H9 (cell line): ENCODE data around the gene MCM8. TPM values are rescaled to one million over a fixed set of nuclear protein-coding genes. Genes with fewer than 3 reads are reported as not detected.

Experiments used
- DNase-seq: peaks from one replicate; pipeline ENCODE4 v3.0.0-alpha.2; 2017
- H2AFZ ChIP-seq: one replicate; pipeline ENCODE4 v1.6.1; 2013; ENCODE audit warnings: mild to moderate bottlenecking, low read length, control low read depth, moderate library complexity
- H2AK5ac ChIP-seq: 2 replicates; pipeline ENCODE4 v1.6.1; 2013; ENCODE audit warnings: low read length, control low read depth, mixed read lengths; ENCODE audit not compliant: insufficient read length
- H2BK120ac ChIP-seq: one replicate; pipeline ENCODE4 v1.6.1; 2013; ENCODE audit warnings: low read depth, mild to moderate bottlenecking, low read length, control low read depth, inconsistent platforms; ENCODE audit not compliant: poor library complexity, severe bottlenecking
- H2BK12ac ChIP-seq: 2 replicates; pipeline ENCODE4 v1.6.1; 2013; ENCODE audit warnings: low read length, control low read depth, mixed read lengths, low read depth; ENCODE audit not compliant: insufficient read length
- H2BK15ac ChIP-seq: 2 replicates; pipeline ENCODE4 v1.6.1; 2013; ENCODE audit warnings: low read depth, low read length, control low read depth
- H2BK20ac ChIP-seq: one replicate; pipeline ENCODE4 v1.6.1; 2013; ENCODE audit warnings: low read depth, mild to moderate bottlenecking, low read length, control low read depth, inconsistent platforms; ENCODE audit not compliant: poor library complexity, severe bottlenecking
- H2BK5ac ChIP-seq: 2 replicates; pipeline ENCODE4 v1.6.1; 2013; ENCODE audit warnings: low read length, control low read depth, mixed read lengths; ENCODE audit not compliant: insufficient read length
- H3K14ac ChIP-seq: 2 replicates; pipeline ENCODE4 v1.6.1; 2013; ENCODE audit warnings: low read length, control low read depth; ENCODE audit not compliant: insufficient read depth
- H3K18ac ChIP-seq: 2 replicates; pipeline ENCODE4 v1.6.1; 2013; ENCODE audit warnings: low read depth, mild to moderate bottlenecking, mixed read lengths, low read length, control low read depth; ENCODE audit not compliant: insufficient read length
- H3K23ac ChIP-seq: 2 replicates; pipeline ENCODE4 v1.6.1; 2013; ENCODE audit warnings: low read length, control low read depth, mixed read lengths, low read depth; ENCODE audit not compliant: insufficient read length
- H3K23me2 ChIP-seq: 2 replicates; pipeline ENCODE4 v1.6.1; 2013; ENCODE audit warnings: low read depth, mild to moderate bottlenecking, mixed read lengths, low read length, control low read depth; ENCODE audit not compliant: insufficient read length, poor library complexity, severe bottlenecking
- H3K27ac ChIP-seq: 2 replicates; pipeline ENCODE4 v1.5.1; 2013; ENCODE audit warnings: low read length, control low read depth, mixed read lengths, low read depth; ENCODE audit not compliant: insufficient read length
- H3K27me3 ChIP-seq: 2 replicates; pipeline ENCODE4 v1.6.1; 2013; ENCODE audit warnings: low read length, control low read depth, inconsistent platforms; ENCODE audit not compliant: insufficient read depth
- H3K4ac ChIP-seq: 2 replicates; pipeline ENCODE4 v1.6.1; 2013; ENCODE audit warnings: low read depth, mild to moderate bottlenecking, control low read depth, inconsistent platforms, low read length, moderate library complexity
- H3K4me1 ChIP-seq: 2 replicates; pipeline ENCODE4 v1.6.1; 2013; ENCODE audit warnings: low read length, control low read depth, inconsistent platforms; ENCODE audit not compliant: insufficient read depth
- H3K4me2 ChIP-seq: 2 replicates; pipeline ENCODE4 v1.6.1; 2013; ENCODE audit warnings: low read length, control low read depth, mixed read lengths; ENCODE audit not compliant: insufficient read length, insufficient read depth
- H3K56ac ChIP-seq: 2 replicates; pipeline ENCODE4 v1.6.1; 2013; ENCODE audit warnings: low read depth, mild to moderate bottlenecking, mixed read lengths, low read length, control low read depth; ENCODE audit not compliant: insufficient read length
- H3K79me1 ChIP-seq: 2 replicates; pipeline ENCODE4 v1.6.1; 2013; ENCODE audit warnings: low read depth, mild to moderate bottlenecking, moderate library complexity, low read length, control low read depth, inconsistent platforms; ENCODE audit not compliant: insufficient read depth, poor library complexity, severe bottlenecking
- H3K79me2 ChIP-seq: 2 replicates; pipeline ENCODE4 v1.6.1; 2013; ENCODE audit warnings: low read length, control low read depth, inconsistent platforms; ENCODE audit not compliant: insufficient read depth
- H3K9ac ChIP-seq: 2 replicates; pipeline ENCODE4 v1.6.1; 2013; ENCODE audit warnings: low read length, control low read depth, mixed read lengths; ENCODE audit not compliant: insufficient read length; ENCODE audit errors: extremely low read depth
- H3K9me3 ChIP-seq: one replicate; pipeline ENCODE4 v1.6.1; 2013; ENCODE audit warnings: low read depth, low read length, inconsistent platforms; ENCODE audit not compliant: control insufficient read depth
- H3T11ph ChIP-seq: one replicate; pipeline ENCODE4 v1.6.1; 2013; ENCODE audit warnings: mild to moderate bottlenecking, low read length, control low read depth, inconsistent platforms
- H4K20me1 ChIP-seq: one replicate; pipeline ENCODE4 v1.6.1; 2013; ENCODE audit not compliant: control insufficient read depth, insufficient read length, insufficient read depth
- H4K5ac ChIP-seq: 2 replicates; pipeline ENCODE4 v1.6.1; 2013; ENCODE audit warnings: low read depth, mild to moderate bottlenecking, mixed read lengths, low read length, control low read depth; ENCODE audit not compliant: insufficient read length
- H4K8ac ChIP-seq: replicated peaks from 2 replicates; pipeline ENCODE4 v1.6.1; 2013; ENCODE audit warnings: low read length, control low read depth, mixed read lengths, low read depth; ENCODE audit not compliant: insufficient read length
- H4K91ac ChIP-seq: 2 replicates; pipeline ENCODE4 v1.6.1; 2013; ENCODE audit warnings: low read depth, mild to moderate bottlenecking, moderate library complexity, mixed read lengths, low read length, control low read depth; ENCODE audit not compliant: insufficient read length
- H3K27ac Mint-ChIP-seq, 3 experiments: 2 replicates in 2 of 3; 3 replicates in 1 of 3; pipeline ENCODE4 v1.8.0; 2020 to 2021; ENCODE audit warnings: mixed read lengths in 3 of 3, mild to moderate bottlenecking in 1 of 3, moderate library complexity in 1 of 3
- H3K27me3 Mint-ChIP-seq: 2 replicates; pipeline ENCODE4 v1.8.0; 2021; ENCODE audit warnings: low read depth, mild to moderate bottlenecking, moderate library complexity, mixed read lengths
- H3K36me3 Mint-ChIP-seq, 3 experiments: 2 replicates in 2 of 3; 3 replicates in 1 of 3; pipeline ENCODE4 v1.8.0; 2020 to 2021; ENCODE audit warnings: low read depth in 3 of 3, mixed read lengths in 3 of 3; ENCODE audit not compliant: insufficient read depth in 1 of 3
- H3K4me1 Mint-ChIP-seq, 2 experiments: 2 replicates each; pipeline ENCODE4 v1.8.0; 2020; ENCODE audit warnings: mixed read lengths in 2 of 2
- H3K4me3 Mint-ChIP-seq, 2 experiments: 2 replicates in 1 of 2; 3 replicates in 1 of 2; pipeline ENCODE4 v1.8.0; 2020 to 2021; ENCODE audit warnings: mild to moderate bottlenecking in 2 of 2, mixed read lengths in 2 of 2, moderate library complexity in 1 of 2
- H3K9me3 Mint-ChIP-seq, 2 experiments: 2 replicates in 1 of 2; 3 replicates in 1 of 2; pipeline ENCODE4 v1.8.0; 2020; ENCODE audit warnings: mild to moderate bottlenecking in 2 of 2, mixed read lengths in 2 of 2, moderate library complexity in 1 of 2
- CTCF ChIP-seq: fragments of 200-600 bp; sonication (generic); conservative IDR thresholded peaks from 3 replicates; pipeline ENCODE4 v1.8.0; 2021; ENCODE audit warnings: antibody characterized with exemption, mild to moderate bottlenecking
- WGBS: extraction: QIAGEN DNeasy Blood & Tissue Kit; methylation state at CpG from one replicate; pipeline ENCODE4 v1.1.7; 2013; ENCODE audit warnings: missing lambda C conversion rate, low lambda C conversion rate, mixed read lengths; ENCODE audit not compliant: insufficient read length; ENCODE audit errors: extremely low coverage; 5-methylcytosine and 5-hydroxymethylcytosine counted together
- total RNA-seq: library from RNA; stranded (reverse); gene quantifications from 2 replicates; pipeline ENCODE4 v1.2.1, GENCODE V29; 2021

The MCM8 gene
- total RNA-seq, 1 experiment from 2014 or later: 32.2 TPM

- Histone ChIP-seq H3K18ac (no peak overlapping the region), H3K9me3 (no peaks in the 10 kb centered on the region), H3K4ac (no peak overlapping the region), H4K8ac (no peak overlapping the region), H3K79me2 (no peaks in the 10 kb centered on the region), H4K5ac (no peak overlapping the region), H2BK15ac (no peak overlapping the region), H3K4me2 (no peak overlapping the region), H4K91ac (no peak overlapping the region), H3K23me2 (no peaks in the 10 kb centered on the region), H2AK5ac (no peak overlapping the region), H3T11ph (no peak overlapping the region), H3K4me1 (no peaks in the 10 kb centered on the region), H3K27ac (no peak overlapping the region), H2BK20ac (no peak overlapping the region), H2BK12ac (no peak overlapping the region), H2BK120ac (no peak overlapping the region), H3K14ac (no peak overlapping the region), H4K20me1 (no peaks in the 10 kb centered on the region), H3K79me1 (no peaks in the 10 kb centered on the region), H3K9ac (no peak overlapping the region), H3K27me3 (no peaks in the 10 kb centered on the region), H3K56ac (no peak overlapping the region), H2BK5ac (no peak overlapping the region), H3K23ac (no peak overlapping the region), H2AFZ (no peak overlapping the region)
- no peak overlapping the region; a peak in 1 of 5 replicates for H3K4me3 Mint-ChIP-seq
- H3K27me3 Mint-ChIP-seq: peaks cover 17% of the 10 kb centered on the region
- TF ChIP-seq CTCF: peak; percentile 46; the same call in 2 of the 3 replicates
- H3K36me3 Mint-ChIP-seq: peaks cover 0 to 13% (median 12%) of the 10 kb centered on the region in 3 experiments; a peak in 4 of 7 replicates
- H3K27ac Mint-ChIP-seq: no peak overlapping the region
- no CpG with 5 or more reads among the region's 7 CpGs for WGBS
- peaks cover 4 to 6% of the 10 kb centered on the region in 2 experiments; a peak in 2 of 4 replicates for H3K4me1 Mint-ChIP-seq
- DNase-seq: no peak
- H3K9me3 Mint-ChIP-seq: no peaks in the 10 kb centered on the region
Measured at GRCh38 chr20:5933802-5934436, 16.5 kb upstream of the MCM8 start.
